ENCODE data around the gene STARD3NL.
"Not testable (repeated sequence)": the region's sequence is repeated elsewhere in the genome, so short reads cannot be mapped to it uniquely, and the experiment has no call there.

Gene STARD3NL

GRCh38 chr7:38270405-38270804, 92.4 kb downstream of the STARD3NL start:
- FAIRE-seq: not testable (repeated sequence)

DNA sequence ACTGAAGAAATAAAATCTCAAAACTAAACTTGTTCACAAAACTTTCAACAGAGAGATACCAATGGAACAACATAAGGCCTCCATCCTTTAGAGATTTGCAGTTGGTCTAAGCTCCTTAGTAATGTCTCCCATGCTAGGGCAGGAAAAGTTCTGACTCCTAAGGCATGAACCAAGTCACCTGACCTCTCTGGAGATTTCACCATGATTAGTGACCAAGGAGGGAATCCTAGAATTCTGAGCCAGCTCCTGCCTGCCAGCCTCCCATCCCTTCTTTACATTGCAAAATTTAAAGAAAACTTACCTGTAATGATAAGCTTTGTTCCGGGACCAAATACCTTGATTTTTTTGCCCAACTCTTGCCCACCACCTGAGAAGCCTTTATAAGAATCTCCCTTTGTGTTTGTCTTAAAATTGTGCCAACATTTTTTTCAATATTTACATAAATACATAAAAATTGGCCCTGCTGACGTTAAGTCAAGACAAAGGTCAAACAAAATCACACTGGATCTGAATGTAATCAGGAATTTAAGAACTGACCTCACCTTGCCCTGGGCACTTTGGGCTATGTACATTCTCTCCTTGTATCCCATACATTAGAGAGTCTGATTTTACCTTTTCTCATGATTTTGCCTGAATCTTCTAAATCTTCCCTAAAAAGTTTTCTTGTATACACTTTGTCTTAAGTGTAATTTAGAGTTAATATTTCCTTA, 95.4 kb downstream of the STARD3NL start, which contains the start of gene TARP:
Gene TARP, minus strand, starts transcription at position 351 of the 710 bp plus-strand sequence.
- no peak for FAIRE-seq

GRCh38 chr7:38274486-38274885, 96.4 kb downstream of the STARD3NL start:
- FAIRE-seq: no peak

- FAIRE-seq: no peak
Measured at GRCh38 chr7:38274927-38275620, 97.0 kb downstream of the STARD3NL start.

GRCh38 chr7:38276096-38276877, 98.2 kb downstream of the STARD3NL start:
- no peak for FAIRE-seq

DNA sequence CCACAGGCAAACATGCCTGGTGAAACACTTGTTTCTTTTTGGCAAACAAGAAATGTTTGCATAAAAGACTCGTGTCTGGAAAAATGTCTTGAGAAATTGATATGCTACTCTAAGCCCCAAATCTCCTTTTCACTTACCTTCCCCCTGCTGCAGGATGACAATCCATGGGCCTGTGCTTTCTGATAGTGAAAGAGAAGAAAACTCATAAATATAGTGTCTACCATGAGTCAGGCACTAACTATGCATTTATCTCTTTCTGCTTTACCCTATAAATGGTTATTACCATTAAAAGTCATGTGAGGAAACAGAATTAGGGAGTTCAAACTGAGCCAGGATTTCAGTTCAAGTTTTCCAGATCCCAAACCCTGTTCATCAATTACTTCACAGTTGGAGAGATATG, 102.0 kb downstream of the STARD3NL start:
- no peak for FAIRE-seq
